Esophagus squamous epithelium (tissue), 5 donors: Measurements from ENCODE around the gene LDLRAD4. TPM values are rescaled to one million over a fixed set of nuclear protein-coding genes. Genes with fewer than 3 reads are reported as not detected.
A peak's percentile ranks its signal among the peaks of the same experiment; 100 is the strongest.

ENCODE experiments used
- DNase-seq: peaks from one replicate; lab custom pipeline; 2025; lab: John Stamatoyannopoulos, UW
- H3K27ac ChIP-seq, 4 donors: fragments of 200-600 bp; sonication (generic); one replicate each; pipeline ENCODE4 v1.5.1; 2016 to 2019; ENCODE audit warnings: mild to moderate bottlenecking in 1 of 4
- H3K27me3 ChIP-seq, 4 donors: fragments of 200-600 bp; sonication (generic); 1 replicate in 3 of 4; 2 replicates in 1 of 4; pipeline versions ENCODE4 v1.5.1 to v1.6.0; 2017 to 2021; ENCODE audit warnings: antibody characterized with exemption in 1 of 4
- H3K36me3 ChIP-seq, 3 donors: fragments of 200-600 bp; sonication (generic); one replicate each; pipeline ENCODE4 v1.5.1; 2016 to 2019
- H3K4me1 ChIP-seq, 3 donors: fragments of 200-600 bp; sonication (generic); one replicate each; pipeline ENCODE4 v1.5.1; 2017 to 2019
- H3K4me3 ChIP-seq, 4 donors: fragments of 200-600 bp; sonication (generic); 1 replicate in 3 of 4; 2 replicates in 1 of 4; pipeline ENCODE4 v1.5.1; 2016 to 2019; ENCODE audit warnings: mild to moderate bottlenecking in 2 of 4, moderate library complexity in 1 of 4
- H3K9me3 ChIP-seq, 3 donors: fragments of 200-600 bp; sonication (generic); one replicate each; pipeline ENCODE4 v1.5.1; 2016 to 2019
- POLR2A ChIP-seq, 4 donors: fragments of 450-650 bp; IDR thresholded peaks; one replicate each; pipeline ENCODE4 v1.6.1; 2017; ENCODE audit warnings: antibody characterized with exemption in 4 of 4, mild to moderate bottlenecking in 4 of 4, moderate library complexity in 3 of 4
- WGBS, 2 donors: methylation state at CpG; one replicate each; pipeline ENCODE4 v1.1.5; 2018; 5-methylcytosine and 5-hydroxymethylcytosine counted together
- intact Hi-C: fragments of 100-400 bp; cut with DNase I; formaldehyde crosslinking; loops from one replicate; pipeline ENCODE4 v1.15.0; 2022
- total RNA-seq, 4 donors: library from RNA; depleted of rRNA; stranded (reverse); fragments of >200 nt; gene quantifications; one replicate each; pipeline ENCODE4 v1.1.0, GENCODE V29; 2016
- TF ChIP-seq, protein P1 (sequence below), 6 experiments: fragments of 450-650 bp in 4 of 6; fragments of 200-600 bp in 2 of 6; sonication (generic) in 2 of 6; IDR thresholded peaks; one replicate each; pipeline ENCODE4 v1.5.1; 2016 to 2019; ENCODE audit warnings: antibody characterized with exemption in 6 of 6, mild to moderate bottlenecking in 4 of 6, moderate library complexity in 4 of 6
- donor health status: DM: yes; HTN: yes; CAD: no.

Gene LDLRAD4
- total RNA-seq, 4 donors from 2014 or later: 0.91 to 17.9 (median 6.8) TPM

- peak overlapping the region in 2 of 4 donors; percentile 19 to 37 for H3K4me3 ChIP-seq
- no peak for TF ChIP-seq POLR2A (IDR thresholded peaks at IDR 0.05)
- TF ChIP-seq, protein P1, sequence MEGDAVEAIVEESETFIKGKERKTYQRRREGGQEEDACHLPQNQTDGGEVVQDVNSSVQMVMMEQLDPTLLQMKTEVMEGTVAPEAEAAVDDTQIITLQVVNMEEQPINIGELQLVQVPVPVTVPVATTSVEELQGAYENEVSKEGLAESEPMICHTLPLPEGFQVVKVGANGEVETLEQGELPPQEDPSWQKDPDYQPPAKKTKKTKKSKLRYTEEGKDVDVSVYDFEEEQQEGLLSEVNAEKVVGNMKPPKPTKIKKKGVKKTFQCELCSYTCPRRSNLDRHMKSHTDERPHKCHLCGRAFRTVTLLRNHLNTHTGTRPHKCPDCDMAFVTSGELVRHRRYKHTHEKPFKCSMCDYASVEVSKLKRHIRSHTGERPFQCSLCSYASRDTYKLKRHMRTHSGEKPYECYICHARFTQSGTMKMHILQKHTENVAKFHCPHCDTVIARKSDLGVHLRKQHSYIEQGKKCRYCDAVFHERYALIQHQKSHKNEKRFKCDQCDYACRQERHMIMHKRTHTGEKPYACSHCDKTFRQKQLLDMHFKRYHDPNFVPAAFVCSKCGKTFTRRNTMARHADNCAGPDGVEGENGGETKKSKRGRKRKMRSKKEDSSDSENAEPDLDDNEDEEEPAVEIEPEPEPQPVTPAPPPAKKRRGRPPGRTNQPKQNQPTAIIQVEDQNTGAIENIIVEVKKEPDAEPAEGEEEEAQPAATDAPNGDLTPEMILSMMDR (IDR thresholded peaks at IDR 0.05): no peak
- peak overlapping the region in 3 of 4 donors; percentile 18 to 68 (median 56) for H3K27ac ChIP-seq
- peaks cover 0 to 34% (median 0%) of the 10 kb centered on the region in 3 donors for H3K4me1 ChIP-seq
- DNase-seq: no peak
- no peaks in the 10 kb centered on the region for H3K27me3 ChIP-seq
- H3K36me3 ChIP-seq: no peaks in the 10 kb centered on the region
- 62% methylated on average over 5 of the region's 5 CpGs for WGBS, 2 donors
- H3K9me3 ChIP-seq: no peaks in the 10 kb centered on the region
- intact Hi-C loops: no loop called here
Measured at GRCh38 chr18:13465476-13465875, 246.9 kb downstream of the LDLRAD4 start.

DNA sequence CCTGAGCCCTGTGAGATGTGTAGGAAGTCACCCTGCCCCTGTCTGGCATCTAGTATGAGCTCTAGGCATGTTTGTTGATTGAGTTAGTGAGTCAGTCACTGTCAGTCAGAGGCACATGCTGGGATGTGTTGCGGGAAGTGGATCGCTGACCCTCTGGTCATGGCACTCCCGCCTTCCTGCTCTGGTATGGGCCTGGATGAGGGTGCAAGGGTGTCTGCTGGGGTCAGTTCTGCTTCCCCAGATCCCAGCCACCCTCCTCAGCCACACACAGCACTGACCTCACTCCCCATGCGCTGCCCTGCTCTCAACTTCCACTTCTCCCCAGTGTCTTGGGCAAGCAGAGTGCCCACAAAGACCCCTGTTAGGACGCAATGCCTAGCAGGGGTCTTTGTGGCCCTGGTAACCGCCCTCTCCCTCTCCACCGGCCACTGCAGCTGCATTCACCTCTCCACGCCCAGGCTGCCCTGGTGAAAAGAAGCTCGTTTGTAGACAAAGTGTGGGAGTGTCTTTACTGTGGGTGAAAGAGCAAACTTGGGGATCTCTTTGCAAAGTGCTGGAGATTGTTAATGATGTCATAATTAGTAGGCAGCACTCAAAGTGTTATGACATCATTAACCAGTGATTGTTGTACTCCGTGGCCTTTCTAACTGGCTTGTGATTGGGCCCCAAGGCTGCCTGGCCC is 252.1 kb downstream of the LDLRAD4 start:
- no peaks in the 10 kb centered on the region for H3K36me3 ChIP-seq
- H3K27me3 ChIP-seq: no peaks in the 10 kb centered on the region
- no peak for DNase-seq
- no peak for TF ChIP-seq POLR2A (IDR thresholded peaks at IDR 0.05)
- TF ChIP-seq, protein P1 (IDR thresholded peaks at IDR 0.05): no peak
- WGBS, 2 donors: 73 to 85% methylated on average over 8 to 10 of the region's 10 CpGs
- H3K27ac ChIP-seq: peak overlapping the region in 2 of 4 donors; percentile 3 to 52
- H3K9me3 ChIP-seq: no peaks in the 10 kb centered on the region
- H3K4me1 ChIP-seq: peaks cover 0 to 11% (median 0%) of the 10 kb centered on the region in 3 donors
- H3K4me3 ChIP-seq: no peak overlapping the region
- intact Hi-C loops: no loop called here

DNA sequence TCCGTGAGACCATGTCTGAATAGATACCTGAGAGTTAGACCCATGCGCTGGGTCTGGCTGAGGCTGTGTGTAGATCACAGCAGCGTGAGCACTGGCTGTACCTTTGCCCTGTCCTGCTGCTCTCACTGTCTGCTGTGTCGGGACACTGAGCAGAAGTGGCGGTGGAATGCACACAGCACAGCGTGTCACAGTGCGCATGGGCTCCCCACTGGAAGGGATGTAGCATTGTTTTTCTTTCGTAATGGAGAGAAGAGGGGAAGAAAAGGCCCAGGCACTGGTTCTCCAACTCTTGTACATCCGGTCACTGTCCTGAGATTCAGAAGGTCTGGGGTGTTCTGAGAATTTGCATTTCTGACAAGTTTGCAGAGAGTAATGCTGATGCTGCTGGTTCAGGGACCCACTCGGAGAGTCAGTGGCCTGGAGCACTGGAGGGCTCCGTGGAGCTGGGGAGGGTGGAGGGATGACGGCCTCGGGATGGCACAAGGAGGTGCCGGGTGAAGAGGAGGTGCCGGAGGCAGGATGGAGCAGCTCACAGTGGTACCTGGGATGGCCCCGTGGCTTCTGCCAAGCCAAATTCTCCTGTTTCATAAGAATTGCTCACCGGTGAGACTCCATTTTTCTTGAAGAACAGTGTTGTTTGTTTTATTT is 252.8 kb downstream of the LDLRAD4 start:
- TF ChIP-seq POLR2A (IDR thresholded peaks at IDR 0.05): no peak
- TF ChIP-seq, protein P1 (IDR thresholded peaks at IDR 0.05): no peak
- peak overlapping the region in 2 of 4 donors; percentile 3 to 52 for H3K27ac ChIP-seq
- H3K36me3 ChIP-seq: no peaks in the 10 kb centered on the region
- H3K4me3 ChIP-seq: no peak overlapping the region
- H3K9me3 ChIP-seq: no peaks in the 10 kb centered on the region
- intact Hi-C loops: no loop called here
- DNase-seq: no peak
- WGBS, 2 donors: 77 to 82% methylated on average over 11 to 17 of the region's 17 CpGs
- H3K27me3 ChIP-seq: no peaks in the 10 kb centered on the region
- peaks cover 0 to 6% (median 0%) of the 10 kb centered on the region in 3 donors for H3K4me1 ChIP-seq

DNA sequence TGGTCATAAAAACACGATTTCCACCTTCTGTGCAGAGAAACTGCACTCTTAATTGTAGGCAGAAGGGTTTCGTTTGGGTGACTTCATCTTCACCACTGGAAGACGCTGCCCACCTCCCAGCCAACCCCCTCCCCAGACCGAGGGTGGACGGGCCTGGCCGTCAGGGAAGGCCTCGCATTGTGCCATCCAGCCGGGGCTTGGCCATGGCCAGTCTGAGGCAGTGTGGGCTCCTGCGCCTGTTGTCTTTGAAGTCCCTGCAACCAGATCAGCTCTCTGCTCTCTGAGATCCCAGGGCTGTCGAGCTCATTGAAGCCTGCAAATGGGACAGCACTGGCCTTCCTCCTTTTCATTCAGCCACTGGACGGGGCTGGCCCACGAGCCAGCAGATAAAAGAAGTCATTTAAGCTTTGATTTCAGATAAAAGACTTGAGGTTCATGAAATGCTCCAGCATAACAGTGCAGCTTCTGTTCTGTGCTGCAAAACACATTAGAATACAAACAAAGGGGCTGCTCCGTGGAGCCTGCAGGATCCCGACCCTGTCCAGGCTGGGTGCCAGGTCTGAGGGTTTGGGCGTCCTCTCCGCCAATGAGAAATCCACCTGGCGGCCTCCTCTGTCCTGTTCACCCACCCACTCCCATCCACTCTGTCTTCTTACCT is 253.5 kb downstream of the LDLRAD4 start:
- no peaks in the 10 kb centered on the region for H3K9me3 ChIP-seq
- TF ChIP-seq, protein P1 (IDR thresholded peaks at IDR 0.05): no peak
- TF ChIP-seq POLR2A (IDR thresholded peaks at IDR 0.05): no peak
- intact Hi-C loops: no loop called here
- peak overlapping the region in 1 of 4 donors; percentile 3 for H3K27ac ChIP-seq
- DNase-seq: no peak
- H3K27me3 ChIP-seq: no peaks in the 10 kb centered on the region
- H3K36me3 ChIP-seq: no peaks in the 10 kb centered on the region
- WGBS, 2 donors: 54 to 57% methylated on average over 8 to 9 of the region's 17 CpGs
- peaks cover 0 to 6% (median 0%) of the 10 kb centered on the region in 3 donors for H3K4me1 ChIP-seq
- H3K4me3 ChIP-seq: no peak overlapping the region

- intact Hi-C loops: no loop called here
- TF ChIP-seq, protein P1 (IDR thresholded peaks at IDR 0.05): no peak
- TF ChIP-seq POLR2A (IDR thresholded peaks at IDR 0.05): no peak
- 89% methylated on average over 5 to 6 of the region's 6 CpGs for WGBS, 2 donors
- Histone ChIP-seq H3K27ac (no peak overlapping the region), H3K9me3 (no peaks in the 10 kb centered on the region), H3K36me3 (no peaks in the 10 kb centered on the region), H3K4me1 (peaks cover 0 to 6% (median 0%) of the 10 kb centered on the region in 3 donors), H3K4me3 (no peak overlapping the region), H3K27me3 (no peaks in the 10 kb centered on the region)
- no peak for DNase-seq
Measured at GRCh38 chr18:13473751-13474150, 255.2 kb downstream of the LDLRAD4 start.
